Thoracic aorta (tissue), 2 donors: Measurements from ENCODE around the gene ABITRAM. TPM values are rescaled to one million over a fixed set of nuclear protein-coding genes. Genes with fewer than 3 reads are reported as not detected.
"Not testable (repeated sequence)": the region's sequence is repeated elsewhere in the genome, so short reads cannot be mapped to it uniquely, and the experiment has no call there.

Source experiments
- ATAC-seq: fragments of 150-250 bp; one replicate; pipeline ENCODE4 v1.8.0; 2017; ENCODE audit warnings: low read depth; ENCODE audit not compliant: insufficient number of reproducible peaks, low FRiP score
- DNase-seq: peaks from one replicate; pipeline ENCODE4 v3.0.0-alpha.2; 2020; ENCODE audit warnings: low spot score
- H3K27ac ChIP-seq, 2 donors: fragments of 200-600 bp; sonication (generic); 1 replicate in 1 of 2; 2 replicates in 1 of 2; pipeline ENCODE4 v1.5.1; 2016; ENCODE audit warnings: mild to moderate bottlenecking in 2 of 2, moderate library complexity in 2 of 2
- H3K27me3 ChIP-seq: fragments of 200-600 bp; sonication (generic); replicated peaks from 2 replicates; pipeline ENCODE4 v1.6.0; 2016; ENCODE audit warnings: mild to moderate bottlenecking; ENCODE audit not compliant: insufficient read depth
- H3K36me3 ChIP-seq: fragments of 200-600 bp; sonication (generic); one replicate; pipeline ENCODE4 v1.5.1; 2016
- H3K4me1 ChIP-seq, 2 donors: fragments of 200-600 bp; sonication (generic); 1 replicate in 1 of 2; 2 replicates in 1 of 2; pipeline versions ENCODE4 v1.5.1 to v1.6.0; 2016; ENCODE audit warnings: low read depth in 2 of 2, mild to moderate bottlenecking in 1 of 2; ENCODE audit not compliant: control insufficient read depth in 1 of 2
- H3K4me3 ChIP-seq: fragments of 200-600 bp; sonication (generic); 2 replicates; pipeline ENCODE4 v1.5.1; 2016; ENCODE audit warnings: mild to moderate bottlenecking
- H3K9me3 ChIP-seq: fragments of 200-600 bp; sonication (generic); 2 replicates; pipeline ENCODE4 v1.5.1; 2016
- CTCF ChIP-seq: fragments of 200-600 bp; sonication (generic); IDR thresholded peaks from one replicate; pipeline ENCODE4 v1.5.1; 2019; ENCODE audit warnings: antibody characterized with exemption
- total RNA-seq, 2 donors: library from RNA; depleted of rRNA; stranded (reverse); fragments of >200 nt; gene quantifications; one replicate each; pipeline versions ENCODE4 v1.1.0 to v1.2.3, GENCODE V29; 2016

The ABITRAM gene
- total RNA-seq, 2 donors from 2014 or later, result 4.6 to 5.6 TPM

GRCh38 chr9:108913391-108913790, 20.8 kb upstream of the ABITRAM start:
- no peak overlapping the region for H3K27ac ChIP-seq
- H3K4me1 ChIP-seq, result no peaks in the 10 kb centered on the region
- H3K4me3 ChIP-seq, result no peak overlapping the region
- TF ChIP-seq CTCF, result no peak
- ATAC-seq, result no peak
- no peaks in the 10 kb centered on the region for H3K27me3 ChIP-seq
- DNase-seq, result no peak
- H3K36me3 ChIP-seq, result peaks cover 37% of the 10 kb centered on the region
- no peaks in the 10 kb centered on the region for H3K9me3 ChIP-seq

- no peak overlapping the region for H3K4me3 ChIP-seq
- no peaks in the 10 kb centered on the region for H3K4me1 ChIP-seq
- no peak for DNase-seq
- H3K36me3 ChIP-seq, result peaks cover 39% of the 10 kb centered on the region
- TF ChIP-seq CTCF, result no peak
- no peaks in the 10 kb centered on the region for H3K9me3 ChIP-seq
- H3K27me3 ChIP-seq, result no peaks in the 10 kb centered on the region
- no peak for ATAC-seq
- no peak overlapping the region for H3K27ac ChIP-seq
Observed at GRCh38 chr9:108919517-108919916, 14.7 kb upstream of the ABITRAM start.

- H3K27ac ChIP-seq, H3K27me3 ChIP-seq, H3K4me3 ChIP-seq, H3K4me1 ChIP-seq, DNase-seq, ATAC-seq, H3K9me3 ChIP-seq: not testable (repeated sequence)
- peaks cover 45% of the 10 kb centered on the region for H3K36me3 ChIP-seq
Observed at GRCh38 chr9:108920401-108920800, 13.8 kb upstream of the ABITRAM start.

- no peak for ATAC-seq
- TF ChIP-seq CTCF, result no peak
- no peak for DNase-seq
- H3K4me3 ChIP-seq, result no peak overlapping the region
- no peaks in the 10 kb centered on the region for H3K27me3 ChIP-seq
- H3K4me1 ChIP-seq, result no peaks in the 10 kb centered on the region
- no peak overlapping the region for H3K27ac ChIP-seq
- H3K36me3 ChIP-seq, result peaks cover 52% of the 10 kb centered on the region
- no peaks in the 10 kb centered on the region for H3K9me3 ChIP-seq
Observed at GRCh38 chr9:108921200-108921599, 13.0 kb upstream of the ABITRAM start.

- Histone ChIP-seq H3K27ac (no peak overlapping the region), H3K4me3 (no peak overlapping the region), H3K27me3 (no peaks in the 10 kb centered on the region), H3K4me1 (no peaks in the 10 kb centered on the region), H3K36me3 (peaks cover 55% of the 10 kb centered on the region), H3K9me3 (no peaks in the 10 kb centered on the region)
- ATAC-seq, result no peak
- no peak for DNase-seq
- no peak for TF ChIP-seq CTCF
Observed at GRCh38 chr9:108924466-108924865, 9.7 kb upstream of the ABITRAM start.

GRCh38 chr9:108928386-108928785, 5.8 kb upstream of the ABITRAM start:
- DNase-seq (no peak), ATAC-seq (no peak)
- no peak for TF ChIP-seq CTCF
- Histone ChIP-seq H3K27ac (no peak overlapping the region), H3K27me3 (no peaks in the 10 kb centered on the region), H3K36me3 (peaks cover 37% of the 10 kb centered on the region), H3K4me1 (peaks cover 6 to 16% of the 10 kb centered on the region in 2 donors), H3K4me3 (no peak overlapping the region), H3K9me3 (no peaks in the 10 kb centered on the region)
